Putamen (tissue), 1 donor: ENCODE results near the gene EFHD1.
"Not testable (repeated sequence)": the region's sequence is repeated elsewhere in the genome, so short reads cannot be mapped to it uniquely, and the experiment has no call there.

Source experiments
- DNase-seq: peaks from one replicate; pipeline ENCODE4 v3.0.0-alpha.2; 2016; ENCODE audit warnings: low spot score

Gene EFHD1

GRCh38 chr2:232696609-232697058 is 63.2 kb downstream of the EFHD1 start:
- DNase-seq = no peak

GRCh38 chr2:232697059-232697806 is 63.8 kb downstream of the EFHD1 start, which contains the start of gene GIGYF2:
GIGYF2 (plus strand) TSS chr2:232697331; CDS start chr2:232735198, 37,867 bp downstream.
- peak; percentile 96 for DNase-seq

- DNase-seq = peak; percentile 17
These were observed 64.4 kb downstream of the EFHD1 start for GRCh38 chr2:232697807-232698110.

GRCh38 chr2:232698556-232699091 is 65.2 kb downstream of the EFHD1 start:
- no peak for DNase-seq

- DNase-seq = no peak
These were observed 65.7 kb downstream of the EFHD1 start for GRCh38 chr2:232699110-232699509.

- DNase-seq = no peak
These were observed 66.8 kb downstream of the EFHD1 start for GRCh38 chr2:232700154-232700553.

- no peak for DNase-seq
These were observed 73.7 kb downstream of the EFHD1 start for GRCh38 chr2:232707076-232707475.

- no peak for DNase-seq
These were observed 80.1 kb downstream of the EFHD1 start for GRCh38 chr2:232713505-232713904.

GRCh38 chr2:232714969-232715368 is 81.6 kb downstream of the EFHD1 start:
- no peak for DNase-seq

GRCh38 chr2:232720056-232720455 is 86.7 kb downstream of the EFHD1 start:
- not testable (repeated sequence) for DNase-seq

- no peak for DNase-seq
These were observed 87.9 kb downstream of the EFHD1 start for GRCh38 chr2:232721261-232721660.

- DNase-seq = no peak
These were observed 88.5 kb downstream of the EFHD1 start for GRCh38 chr2:232721882-232722281.

GRCh38 chr2:232723027-232723426 is 89.6 kb downstream of the EFHD1 start:
- DNase-seq = no peak

- no peak for DNase-seq
These were observed 95.4 kb downstream of the EFHD1 start for GRCh38 chr2:232728785-232729184.

GRCh38 chr2:232731470-232731869 is 98.1 kb downstream of the EFHD1 start:
- no peak for DNase-seq
